GM12875 (cell line): ENCODE measurements around the gene TCF3.

Experiments used
- H3K4me3 ChIP-seq: one replicate; pipeline ENCODE4 v1.5.1; 2011; ENCODE audit warnings: low read depth, low read length, control low read depth
- CTCF ChIP-seq: IDR thresholded peaks from 2 replicates; pipeline ENCODE4 v1.5.1; 2011; ENCODE audit warnings: low read depth, mild to moderate bottlenecking, control low read depth, inconsistent platforms, low read length, moderate library complexity, borderline replicate concordance; ENCODE audit not compliant: insufficient read depth

TCF3 gene

GRCh38 chr19:1574354-1575136 lies 77.9 kb downstream of the TCF3 start:
- TF ChIP-seq CTCF, result no peak
- H3K4me3 ChIP-seq, result no peak overlapping the region

- H3K4me3 ChIP-seq, result no peak overlapping the region
- TF ChIP-seq CTCF, result no peak
Measured at GRCh38 chr19:1572795-1573194, 79.6 kb downstream of the TCF3 start.

GRCh38 chr19:1571358-1571757 lies 81.1 kb downstream of the TCF3 start:
- no peak overlapping the region for H3K4me3 ChIP-seq
- TF ChIP-seq CTCF, result no peak

GRCh38 chr19:1570836-1571235 lies 81.6 kb downstream of the TCF3 start:
- no peak overlapping the region for H3K4me3 ChIP-seq
- TF ChIP-seq CTCF, result no peak

GRCh38 chr19:1569997-1570396 lies 82.4 kb downstream of the TCF3 start:
- no peak for TF ChIP-seq CTCF
- H3K4me3 ChIP-seq, result no peak overlapping the region

GRCh38 chr19:1568320-1569019 lies 83.9 kb downstream of the TCF3 start, which contains the start of gene MEX3D:
TSS of gene MEX3D (minus strand) at chr19:1568325. CDS start at chr19:1568058, 267 bp downstream.
- H3K4me3 ChIP-seq, result peak within 1 kb of the TSS; percentile 6

More at GRCh38 chr19:1568320-1569019, 83.9 kb downstream of the TCF3 start, which contains the start of gene MEX3D:
- no peak for TF ChIP-seq CTCF
